OCI-LY7 (cell line): ENCODE data around the gene CLN3.

Experiments used
- EZH2phosphoT487 ChIP-seq: fragments of 200-600 bp; sonication (generic); IDR thresholded peaks from 2 replicates; pipeline ENCODE4 v1.6.1; 2018; ENCODE audit warnings: low read depth, borderline replicate concordance, mild to moderate bottlenecking, mixed run types, antibody characterized with exemption, low read length, moderate library complexity, mixed read lengths
- TF ChIP-seq, protein P1 (sequence below): fragments of 200-600 bp; sonication (generic); conservative IDR thresholded peaks from 2 replicates; pipeline ENCODE4 v1.5.1; 2014; ENCODE audit warnings: mild to moderate bottlenecking, antibody characterized with exemption, low read length, moderate library complexity, mixed read lengths

- TF ChIP-seq, protein P1, sequence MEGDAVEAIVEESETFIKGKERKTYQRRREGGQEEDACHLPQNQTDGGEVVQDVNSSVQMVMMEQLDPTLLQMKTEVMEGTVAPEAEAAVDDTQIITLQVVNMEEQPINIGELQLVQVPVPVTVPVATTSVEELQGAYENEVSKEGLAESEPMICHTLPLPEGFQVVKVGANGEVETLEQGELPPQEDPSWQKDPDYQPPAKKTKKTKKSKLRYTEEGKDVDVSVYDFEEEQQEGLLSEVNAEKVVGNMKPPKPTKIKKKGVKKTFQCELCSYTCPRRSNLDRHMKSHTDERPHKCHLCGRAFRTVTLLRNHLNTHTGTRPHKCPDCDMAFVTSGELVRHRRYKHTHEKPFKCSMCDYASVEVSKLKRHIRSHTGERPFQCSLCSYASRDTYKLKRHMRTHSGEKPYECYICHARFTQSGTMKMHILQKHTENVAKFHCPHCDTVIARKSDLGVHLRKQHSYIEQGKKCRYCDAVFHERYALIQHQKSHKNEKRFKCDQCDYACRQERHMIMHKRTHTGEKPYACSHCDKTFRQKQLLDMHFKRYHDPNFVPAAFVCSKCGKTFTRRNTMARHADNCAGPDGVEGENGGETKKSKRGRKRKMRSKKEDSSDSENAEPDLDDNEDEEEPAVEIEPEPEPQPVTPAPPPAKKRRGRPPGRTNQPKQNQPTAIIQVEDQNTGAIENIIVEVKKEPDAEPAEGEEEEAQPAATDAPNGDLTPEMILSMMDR = no peak
- no peak for TF ChIP-seq EZH2phosphoT487
Measured at GRCh38 chr16:28540346-28540745, 48.5 kb upstream of the CLN3 start.
